Tibial nerve (tissue), 4 donors: Measurements from ENCODE around the gene TBC1D24. TPM values are rescaled to one million over a fixed set of nuclear protein-coding genes. Genes with fewer than 3 reads are reported as not detected.
"Not testable (repeated sequence)": the region's sequence is repeated elsewhere in the genome, so short reads cannot be mapped to it uniquely, and the experiment has no call there.

ENCODE experiments used
- DNase-seq, 2 donors: peaks; one replicate each; pipeline ENCODE4 v3.0.0-alpha.2; 2019; ENCODE audit warnings: low spot score in 2 of 2
- H3K27ac ChIP-seq, 4 donors: fragments of 200-600 bp; sonication (generic) in 3 of 4; one replicate each; pipeline ENCODE4 v1.5.1; 2017 to 2019; ENCODE audit warnings: mild to moderate bottlenecking in 1 of 4
- H3K27me3 ChIP-seq, 2 donors: fragments of 200-600 bp; sonication (generic) in 1 of 2; one replicate each; pipeline versions ENCODE4 v1.5.1 to v1.6.0; 2017 to 2019
- H3K36me3 ChIP-seq, 3 donors: fragments of 200-600 bp; sonication (generic); one replicate each; pipeline ENCODE4 v1.5.1; 2018 to 2019
- H3K4me1 ChIP-seq, 4 donors: fragments of 200-600 bp; sonication (generic) in 3 of 4; one replicate each; pipeline ENCODE4 v1.5.1; 2017 to 2019
- H3K4me3 ChIP-seq, 4 donors: fragments of 200-600 bp; sonication (generic) in 3 of 4; one replicate each; pipeline ENCODE4 v1.5.1; 2017 to 2019; ENCODE audit warnings: mild to moderate bottlenecking in 1 of 4, moderate library complexity in 1 of 4
- H3K9me3 ChIP-seq, 4 donors: fragments of 200-600 bp; sonication (generic) in 3 of 4; one replicate each; pipeline ENCODE4 v1.5.1; 2017 to 2019
- EP300 ChIP-seq, 2 donors: sonication (generic); formaldehyde crosslinking; IDR thresholded peaks; one replicate each; pipeline ENCODE4 v1.6.1; 2017; ENCODE audit warnings: antibody characterized with exemption in 2 of 2, mild to moderate bottlenecking in 1 of 2
- POLR2A ChIP-seq, 2 donors: fragments of 450-650 bp; IDR thresholded peaks; one replicate each; pipeline ENCODE4 v1.6.1; 2017; ENCODE audit warnings: antibody characterized with exemption in 2 of 2, mild to moderate bottlenecking in 2 of 2, moderate library complexity in 2 of 2
- WGBS, 2 donors: methylation state at CpG; one replicate each; pipeline ENCODE4 v1.1.5; 2018; 5-methylcytosine and 5-hydroxymethylcytosine counted together
- total RNA-seq, 4 donors: library from RNA; depleted of rRNA; stranded (reverse); fragments of >200 nt; gene quantifications; one replicate each; pipeline ENCODE4 v1.1.0, GENCODE V29; 2016
- TF ChIP-seq, protein P1 (sequence below), 5 experiments: fragments of 200-600 bp in 3 of 5; fragments of 450-650 bp in 2 of 5; sonication (generic) in 3 of 5; IDR thresholded peaks; one replicate each; pipeline ENCODE4 v1.5.1; 2016 to 2019; ENCODE audit warnings: antibody characterized with exemption in 5 of 5, mild to moderate bottlenecking in 3 of 5, moderate library complexity in 2 of 5

TBC1D24 gene
- total RNA-seq, 4 donors from 2014 or later = 12.0 to 18.3 (median 16.3) TPM

DNA sequence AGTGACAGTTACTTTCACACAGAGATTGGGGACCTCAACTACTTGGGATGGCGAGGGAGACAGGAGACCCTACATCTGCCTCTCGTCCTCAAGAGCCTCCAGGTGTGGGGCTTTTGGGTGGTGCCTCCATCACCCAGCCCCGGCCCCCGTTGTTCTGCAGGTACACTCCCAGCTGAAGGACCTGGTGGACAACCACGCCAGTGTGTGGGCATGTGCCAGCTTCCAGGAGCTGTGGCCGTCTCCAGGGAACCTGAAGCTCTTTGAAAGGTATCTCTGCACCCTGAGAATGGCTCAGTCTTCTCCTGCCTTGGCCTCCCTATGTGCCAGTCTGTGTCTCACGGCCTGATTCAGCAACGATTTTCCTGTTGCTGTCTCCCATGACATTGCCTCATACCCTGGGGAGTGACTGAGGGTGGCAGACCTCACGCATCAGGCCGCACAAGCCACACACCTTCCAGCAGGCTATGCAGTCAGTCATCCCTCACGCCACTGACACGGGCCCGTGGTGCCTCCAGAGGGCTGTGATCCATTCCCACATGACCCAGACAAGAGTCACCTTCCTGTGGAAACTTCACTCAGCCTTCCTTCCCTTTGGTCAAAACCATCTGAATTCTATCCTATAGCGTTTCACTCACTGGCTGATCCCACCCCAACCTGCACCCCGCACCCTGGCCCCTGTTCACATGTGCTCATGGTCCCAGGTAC is 42.0 kb upstream of the TBC1D24 start:
- WGBS, 2 donors = 96% methylated on average over 15 of the region's 15 CpGs
- no peaks in the 10 kb centered on the region for H3K27me3 ChIP-seq
- peaks cover 0 to 39% (median 0%) of the 10 kb centered on the region in 3 donors for H3K36me3 ChIP-seq
- H3K4me1 ChIP-seq = peaks cover 0 to 19% (median 10%) of the 10 kb centered on the region in 4 donors
- no peak overlapping the region for H3K4me3 ChIP-seq
- no peak for DNase-seq
- no peak overlapping the region for H3K27ac ChIP-seq
- H3K9me3 ChIP-seq = no peaks in the 10 kb centered on the region
- no peak for TF ChIP-seq EP300 (IDR thresholded peaks at IDR 0.05)
- TF ChIP-seq, protein P1, sequence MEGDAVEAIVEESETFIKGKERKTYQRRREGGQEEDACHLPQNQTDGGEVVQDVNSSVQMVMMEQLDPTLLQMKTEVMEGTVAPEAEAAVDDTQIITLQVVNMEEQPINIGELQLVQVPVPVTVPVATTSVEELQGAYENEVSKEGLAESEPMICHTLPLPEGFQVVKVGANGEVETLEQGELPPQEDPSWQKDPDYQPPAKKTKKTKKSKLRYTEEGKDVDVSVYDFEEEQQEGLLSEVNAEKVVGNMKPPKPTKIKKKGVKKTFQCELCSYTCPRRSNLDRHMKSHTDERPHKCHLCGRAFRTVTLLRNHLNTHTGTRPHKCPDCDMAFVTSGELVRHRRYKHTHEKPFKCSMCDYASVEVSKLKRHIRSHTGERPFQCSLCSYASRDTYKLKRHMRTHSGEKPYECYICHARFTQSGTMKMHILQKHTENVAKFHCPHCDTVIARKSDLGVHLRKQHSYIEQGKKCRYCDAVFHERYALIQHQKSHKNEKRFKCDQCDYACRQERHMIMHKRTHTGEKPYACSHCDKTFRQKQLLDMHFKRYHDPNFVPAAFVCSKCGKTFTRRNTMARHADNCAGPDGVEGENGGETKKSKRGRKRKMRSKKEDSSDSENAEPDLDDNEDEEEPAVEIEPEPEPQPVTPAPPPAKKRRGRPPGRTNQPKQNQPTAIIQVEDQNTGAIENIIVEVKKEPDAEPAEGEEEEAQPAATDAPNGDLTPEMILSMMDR (IDR thresholded peaks at IDR 0.05) = no peak

- not testable (repeated sequence) for H3K27me3 ChIP-seq, H3K9me3 ChIP-seq, H3K4me1 ChIP-seq, H3K4me3 ChIP-seq, H3K27ac ChIP-seq, DNase-seq
- peaks cover 0 to 62% (median 0%) of the 10 kb centered on the region in 3 donors for H3K36me3 ChIP-seq
- 85 to 89% methylated on average over 4 of the region's 4 CpGs for WGBS, 2 donors
Measured at GRCh38 chr16:2435236-2435635, 39.7 kb upstream of the TBC1D24 start.

DNA sequence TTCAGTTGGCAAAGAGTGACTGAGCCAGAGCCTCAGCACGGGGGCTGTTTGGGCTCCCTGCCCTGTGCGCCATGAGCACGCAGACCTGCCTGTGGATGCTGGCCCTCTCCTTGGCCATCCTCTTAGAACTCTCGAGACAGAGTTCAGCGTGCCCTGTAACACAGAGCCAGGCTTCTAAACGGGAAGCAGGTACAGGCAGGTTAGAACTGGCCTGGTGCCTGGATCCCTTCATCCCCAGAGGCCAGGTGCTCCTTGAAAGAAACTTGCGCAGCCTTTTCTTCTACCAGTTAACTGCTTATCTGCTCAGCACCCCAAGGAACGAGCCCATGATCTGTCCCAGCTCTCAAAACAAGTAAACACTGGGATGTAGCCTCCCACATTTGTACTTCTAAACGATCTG is 38.8 kb upstream of the TBC1D24 start:
- WGBS, 2 donors = 92 to 99% methylated on average over 9 of the region's 9 CpGs
- Histone ChIP-seq H3K27me3 (no peaks in the 10 kb centered on the region), H3K36me3 (peaks cover 0 to 65% (median 0%) of the 10 kb centered on the region in 3 donors), H3K4me1 (no peaks in the 10 kb centered on the region), H3K9me3 (no peaks in the 10 kb centered on the region), H3K27ac (no peak overlapping the region), H3K4me3 (no peak overlapping the region)
- no peak for DNase-seq
- TF ChIP-seq POLR2A (IDR thresholded peaks at IDR 0.05) (no peak), EP300 (IDR thresholded peaks at IDR 0.05) (no peak)
- TF ChIP-seq, protein P1 (IDR thresholded peaks at IDR 0.05) = no peak

- H3K4me3 ChIP-seq = no peak overlapping the region
- no peaks in the 10 kb centered on the region for H3K9me3 ChIP-seq
- WGBS, 2 donors = 96 to 98% methylated on average over 23 to 24 of the region's 24 CpGs
- TF ChIP-seq EP300 (IDR thresholded peaks at IDR 0.05) (no peak), POLR2A (IDR thresholded peaks at IDR 0.05) (no peak)
- TF ChIP-seq, protein P1 (IDR thresholded peaks at IDR 0.05) = no peak
- no peaks in the 10 kb centered on the region for H3K27me3 ChIP-seq
- DNase-seq = no peak
- H3K36me3 ChIP-seq = peaks cover 0 to 64% (median 0%) of the 10 kb centered on the region in 3 donors
- H3K4me1 ChIP-seq = no peaks in the 10 kb centered on the region
- no peak overlapping the region for H3K27ac ChIP-seq
Measured at GRCh38 chr16:2437032-2437790, 37.7 kb upstream of the TBC1D24 start.

- no peaks in the 10 kb centered on the region for H3K9me3 ChIP-seq
- no peaks in the 10 kb centered on the region for H3K27me3 ChIP-seq
- no peaks in the 10 kb centered on the region for H3K4me1 ChIP-seq
- H3K4me3 ChIP-seq = no peak overlapping the region
- DNase-seq = no peak
- peaks cover 0 to 55% (median 0%) of the 10 kb centered on the region in 3 donors for H3K36me3 ChIP-seq
- TF ChIP-seq EP300 (IDR thresholded peaks at IDR 0.05) = no peak
- TF ChIP-seq POLR2A (IDR thresholded peaks at IDR 0.05) = no peak
- TF ChIP-seq, protein P1 (IDR thresholded peaks at IDR 0.05) = no peak
- H3K27ac ChIP-seq = no peak overlapping the region
- WGBS, 2 donors = 93 to 95% methylated on average over 14 of the region's 14 CpGs
Measured at GRCh38 chr16:2438121-2438520, 36.8 kb upstream of the TBC1D24 start.
